DMS53 treated with DMSO at 0.1 percent for 48 hours (cell line): ENCODE results near the gene TEC.
"Not testable (repeated sequence)": the region's sequence is repeated elsewhere in the genome, so short reads cannot be mapped to it uniquely, and the experiment has no call there.

ENCODE experiments used
- DNase-seq: peaks from one replicate; lab custom pipeline; 2025; ENCODE audit not compliant: unreplicated experiment; lab: John Stamatoyannopoulos, UW

Gene TEC

GRCh38 chr4:48197643-48198237 lies 71.9 kb downstream of the TEC start:
- DNase-seq, result no peak

DNA sequence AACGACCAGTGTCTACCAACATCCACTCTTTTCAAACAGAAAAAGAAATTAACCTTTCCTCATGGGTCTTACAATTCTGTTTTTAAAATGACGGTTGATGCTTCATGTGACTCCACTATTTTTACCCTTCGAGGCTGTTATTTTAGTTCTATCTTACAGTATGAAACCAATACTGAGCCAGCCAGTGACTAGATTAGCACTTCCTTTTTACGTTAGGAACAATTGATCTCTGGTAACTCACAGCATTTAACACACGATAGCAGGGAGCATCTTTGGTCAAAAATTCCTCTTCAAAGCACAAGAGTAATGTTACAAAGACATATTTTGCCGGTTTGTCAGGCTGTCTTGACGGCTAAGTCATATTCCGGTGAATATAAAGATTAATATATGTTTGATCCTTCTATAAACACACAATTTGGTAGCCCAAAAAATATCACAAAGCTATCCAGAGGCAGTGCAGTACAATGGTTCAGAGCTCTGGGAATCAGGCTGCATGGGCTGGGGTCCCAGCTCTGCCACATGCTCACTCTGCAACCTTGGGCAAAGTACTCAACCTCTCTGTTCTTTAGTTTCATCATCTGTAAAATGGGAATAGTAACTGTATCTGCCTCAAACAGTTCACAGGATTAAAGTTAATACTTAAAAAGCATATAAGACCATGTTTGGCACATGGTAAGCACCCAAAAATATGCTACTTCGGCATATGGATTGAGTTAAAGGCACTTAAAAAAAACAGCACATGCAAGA lies 72.7 kb downstream of the TEC start:
- DNase-seq, result no peak

DNA sequence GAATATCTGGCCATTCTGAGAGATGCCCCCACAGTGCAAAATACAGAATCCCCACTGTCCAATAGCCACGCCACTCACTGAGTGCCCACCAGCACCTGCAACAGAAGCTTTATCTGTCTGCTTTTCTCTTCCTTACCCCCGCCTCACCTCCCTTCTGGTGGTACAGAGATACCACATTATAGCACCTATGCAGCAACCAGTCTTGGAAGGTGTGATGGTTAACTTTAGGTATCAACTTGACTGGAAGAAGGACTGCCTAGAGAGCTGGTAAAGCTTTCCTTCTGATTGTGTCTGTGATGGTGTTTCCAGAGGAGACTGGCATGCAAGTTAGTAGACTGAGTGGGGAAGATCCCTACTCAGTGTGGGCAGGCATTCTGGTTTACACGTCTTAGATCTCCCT lies 73.8 kb downstream of the TEC start:
- DNase-seq, result no peak

- DNase-seq, result peak; percentile 44
Measured at GRCh38 chr4:48195374-48195773, 74.3 kb downstream of the TEC start.

DNA sequence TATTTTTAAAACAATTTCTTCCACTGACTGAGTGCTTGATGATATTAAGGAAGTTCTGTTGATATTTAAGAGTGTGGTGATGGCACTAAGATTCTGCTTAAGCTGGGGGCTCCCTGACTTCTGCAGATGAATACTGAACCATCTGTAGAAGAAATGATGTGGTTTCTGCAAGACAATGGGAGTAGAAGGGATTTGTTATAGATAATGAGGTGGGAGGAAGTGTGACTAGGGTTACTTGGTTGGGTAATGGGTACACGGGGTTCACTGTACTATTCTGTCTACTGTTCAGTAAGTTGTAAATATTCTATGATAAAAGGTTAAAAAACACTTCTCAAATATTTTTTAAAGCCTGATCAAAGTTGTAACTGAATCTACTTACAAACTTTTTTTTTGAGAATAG lies 74.7 kb downstream of the TEC start:
- no peak for DNase-seq

DNA sequence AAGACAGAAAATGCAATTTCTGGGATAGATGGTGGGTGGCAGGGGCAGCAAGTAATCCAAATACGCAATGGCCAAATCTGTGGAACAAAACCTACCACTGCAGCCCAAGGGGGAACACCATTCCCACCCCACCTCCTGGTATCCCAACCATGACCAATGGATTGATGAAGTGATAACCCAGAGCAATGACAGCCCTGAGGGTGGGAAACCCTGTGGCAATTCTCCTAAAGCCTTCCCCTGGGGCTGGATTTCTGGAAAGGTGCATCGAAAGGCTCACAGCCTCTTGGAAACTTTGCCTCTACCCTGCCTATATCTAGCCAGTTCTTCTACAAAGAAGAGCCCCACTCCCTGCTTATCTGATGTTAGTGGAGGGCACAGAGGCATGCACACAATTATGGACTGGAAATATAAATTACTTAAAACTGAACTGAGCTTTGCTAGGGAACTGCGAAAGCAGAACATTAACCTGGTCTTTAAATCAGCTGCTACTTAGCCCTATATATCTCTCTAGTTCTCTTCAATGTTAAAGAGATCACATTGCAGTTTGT lies 75.6 kb downstream of the TEC start:
- DNase-seq, result no peak

DNA sequence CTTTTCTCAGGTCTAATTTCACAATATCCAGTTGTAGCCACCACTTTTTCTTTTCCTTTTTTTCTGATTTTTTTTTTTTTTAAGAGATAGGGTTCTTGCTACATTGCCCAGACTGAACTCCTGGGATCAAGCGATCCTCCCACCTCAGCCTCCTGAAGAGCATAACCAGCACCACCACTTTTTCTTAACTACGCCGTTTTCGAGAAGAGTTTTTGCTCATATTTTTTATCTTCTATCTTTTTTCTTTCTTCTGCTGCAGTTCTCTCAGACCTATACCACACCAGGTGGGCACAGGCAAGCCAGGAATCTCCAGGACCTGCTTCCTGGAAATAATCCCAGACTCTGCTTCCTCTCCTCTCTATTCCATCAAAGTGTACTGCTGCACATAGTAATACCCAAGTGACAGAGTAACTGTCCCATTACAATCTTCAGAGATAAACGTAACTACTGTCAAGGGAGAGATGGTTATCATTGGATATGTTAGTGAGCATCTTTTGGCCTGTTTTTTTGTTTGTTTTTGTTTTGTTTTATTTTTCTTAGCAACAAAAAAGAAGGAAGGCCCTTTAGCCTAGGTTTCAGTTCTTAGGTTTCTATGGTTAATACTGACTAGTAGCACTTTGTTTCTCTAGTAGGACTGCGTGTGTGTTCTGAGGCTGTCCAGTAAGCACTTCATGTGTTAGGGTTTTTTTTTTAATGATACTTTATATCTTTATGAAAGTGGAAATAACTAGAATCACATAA lies 76.4 kb downstream of the TEC start:
- no peak for DNase-seq

DNA sequence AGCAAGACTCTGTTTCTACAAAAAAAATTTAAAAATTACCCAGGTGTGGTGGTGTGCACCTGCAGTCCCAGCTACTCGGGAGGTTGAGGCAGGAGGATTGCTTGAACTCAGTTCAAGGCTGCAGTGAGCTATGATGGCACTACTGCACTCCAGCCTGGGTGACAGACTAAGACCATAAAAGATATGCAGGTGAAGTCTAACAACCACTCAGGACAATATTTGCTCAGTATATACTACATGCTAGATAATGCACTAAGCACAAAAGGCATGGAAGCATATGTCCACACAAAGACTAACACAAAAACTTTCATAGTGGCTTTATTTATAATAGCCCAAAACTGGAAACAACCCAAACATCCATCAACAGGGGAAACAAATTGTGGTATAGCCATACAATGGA lies 77.9 kb downstream of the TEC start:
- DNase-seq, result peak; percentile 29

DNA sequence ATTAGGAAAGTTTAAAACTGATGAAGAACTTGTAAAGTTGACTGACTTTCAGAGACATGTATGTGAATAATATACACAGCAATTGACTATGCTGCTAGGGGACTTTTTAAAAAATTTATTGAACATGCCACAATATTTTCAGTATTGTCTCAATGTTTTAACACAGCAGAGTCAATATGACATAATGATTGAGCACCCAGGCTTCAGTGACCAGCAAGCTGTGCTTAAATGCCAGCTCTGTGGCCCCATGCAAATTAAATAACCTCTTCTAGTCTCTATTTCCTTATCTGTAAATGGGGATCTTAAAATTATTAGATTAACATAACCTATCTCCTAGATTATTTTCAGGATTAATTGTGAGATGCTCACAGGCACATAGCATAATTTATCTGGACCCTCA lies 78.8 kb downstream of the TEC start:
- DNase-seq, result no peak

GRCh38 chr4:48189731-48190130 lies 79.9 kb downstream of the TEC start:
- no peak for DNase-seq

DNA sequence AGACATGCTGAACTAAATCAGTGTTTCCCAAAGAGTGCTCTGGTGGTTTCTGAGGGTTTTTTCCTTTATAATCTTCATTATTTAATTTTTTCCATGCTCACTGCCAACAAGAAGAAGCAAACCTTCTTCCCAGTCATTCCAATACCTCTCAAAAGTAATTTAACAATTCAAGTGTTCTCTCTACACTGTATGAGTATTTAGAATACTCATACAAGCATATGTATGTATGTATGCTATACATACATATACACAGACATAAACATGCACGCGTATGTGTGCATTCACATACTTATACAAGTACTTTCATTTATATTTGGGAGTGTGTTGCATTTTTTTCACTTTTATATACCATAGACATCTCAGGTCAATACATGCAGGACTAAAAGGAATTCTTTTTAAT lies 81.2 kb downstream of the TEC start:
- no peak for DNase-seq

GRCh38 chr4:48187813-48188212 lies 81.8 kb downstream of the TEC start:
- DNase-seq, result no peak

GRCh38 chr4:48187066-48187465 lies 82.6 kb downstream of the TEC start:
- DNase-seq, result not testable (repeated sequence)

DNA sequence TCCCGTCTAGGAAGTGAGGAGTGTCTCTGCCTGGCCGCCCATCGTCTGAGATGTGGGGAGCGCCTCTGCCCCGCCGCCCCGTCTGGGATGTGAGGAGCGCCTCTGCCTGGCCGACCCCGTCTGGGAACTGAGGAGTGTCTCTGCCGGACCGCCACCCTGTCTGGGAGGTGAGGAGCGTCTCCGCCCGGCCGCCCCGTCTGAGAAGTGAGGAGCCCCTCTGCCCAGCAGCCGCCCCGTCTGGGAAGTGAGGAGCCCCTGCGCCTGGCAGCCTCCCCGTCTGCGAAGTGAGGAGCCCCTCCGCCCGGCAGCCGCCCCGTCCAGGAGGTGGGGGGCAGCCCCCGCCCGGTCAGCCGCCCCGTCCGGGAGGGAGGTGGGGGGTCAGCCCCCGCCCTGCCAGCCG lies 83.2 kb downstream of the TEC start:
- not testable (repeated sequence) for DNase-seq

GRCh38 chr4:48184882-48185281 lies 84.8 kb downstream of the TEC start:
- DNase-seq, result no peak

- no peak for DNase-seq
Measured at GRCh38 chr4:48180234-48180633, 89.4 kb downstream of the TEC start.

DNA sequence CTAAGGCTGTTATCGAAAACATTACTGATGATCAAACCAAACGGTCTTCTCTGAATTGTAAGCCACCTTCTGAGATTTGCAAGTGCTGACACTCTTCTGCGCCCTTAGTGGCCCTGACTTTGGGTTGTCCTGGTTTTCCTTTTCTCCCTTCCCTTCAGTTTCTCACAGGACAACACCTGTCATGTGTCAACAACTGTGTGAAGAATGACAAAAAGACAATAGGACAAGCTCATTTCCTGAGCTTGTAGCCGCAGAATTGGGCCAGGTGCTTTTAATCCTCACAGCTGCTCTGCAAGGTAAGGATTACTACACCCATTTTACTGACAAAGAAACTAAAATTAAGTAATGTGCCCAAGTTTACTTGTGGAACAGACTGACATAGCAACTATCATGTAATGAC lies 90.7 kb downstream of the TEC start:
- DNase-seq, result peak; percentile 96

DNA sequence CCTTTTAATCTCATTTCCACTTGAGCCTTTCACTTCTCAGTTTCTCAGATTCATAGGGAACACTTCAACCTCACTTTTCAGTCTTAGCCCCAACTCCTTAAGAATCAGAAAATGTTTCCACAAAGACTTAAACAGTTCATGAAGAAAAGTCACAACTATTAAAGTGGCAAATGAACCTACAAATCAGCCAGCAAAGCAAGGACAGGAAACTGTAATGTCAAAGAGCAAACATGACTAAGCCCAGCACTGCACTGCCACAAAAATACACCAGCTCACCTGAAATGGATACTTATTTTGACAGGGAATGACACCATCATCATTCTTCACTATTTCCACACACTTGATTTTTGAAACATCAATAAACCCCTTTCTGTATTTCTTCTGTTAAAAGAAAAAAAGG lies 93.8 kb downstream of the TEC start:
- DNase-seq, result peak; percentile 62

DNA sequence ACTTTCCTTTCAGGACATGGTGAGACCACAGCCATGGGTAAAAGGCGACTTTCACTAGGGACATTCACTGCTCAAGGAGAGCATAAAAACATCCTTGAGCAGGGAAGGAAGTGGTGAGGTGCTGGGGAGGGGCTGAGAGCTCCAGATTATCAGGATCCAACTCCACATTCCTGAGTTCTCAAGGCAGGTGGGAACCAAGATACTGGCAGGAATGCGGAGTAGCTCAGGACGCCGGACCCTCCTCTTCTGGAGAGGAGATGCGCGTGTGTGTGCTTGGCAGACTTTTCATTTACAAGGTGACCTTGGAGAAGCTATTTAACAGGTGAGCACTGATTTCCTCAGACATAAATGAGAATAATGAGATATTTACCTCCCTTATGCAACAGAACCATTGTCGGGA lies 94.3 kb downstream of the TEC start:
- no peak for DNase-seq

GRCh38 chr4:48173056-48173991 lies 96.3 kb downstream of the TEC start:
- DNase-seq, result peak; percentile 77

DNA sequence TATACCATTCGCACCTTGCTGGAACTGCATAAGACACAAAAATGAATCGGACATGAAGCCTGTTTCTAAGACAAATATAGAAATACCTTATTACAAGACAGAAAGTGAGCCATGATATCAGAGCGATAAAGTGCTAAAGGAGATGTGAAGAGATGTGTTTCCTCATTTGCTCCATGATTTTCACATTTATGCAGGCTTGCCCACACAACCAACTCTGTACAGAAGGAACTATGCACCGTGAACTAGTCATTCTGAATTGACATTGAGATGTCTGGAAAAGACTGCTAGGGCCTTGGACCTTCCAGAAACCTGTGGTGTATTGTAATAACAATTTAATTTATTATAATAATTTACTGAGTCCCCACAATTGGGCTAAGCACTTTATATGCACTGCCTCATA lies 97.0 kb downstream of the TEC start:
- DNase-seq, result no peak
